Hindlimb muscle (tissue), 1 donor: ENCODE measurements around the gene GTF3C5. TPM values are rescaled to one million over a fixed set of nuclear protein-coding genes. Genes with fewer than 3 reads are reported as not detected.
"Not testable (repeated sequence)": the region's sequence is repeated elsewhere in the genome, so short reads cannot be mapped to it uniquely, and the experiment has no call there.

Experiments
- DNase-seq: peaks from one replicate; pipeline ENCODE4 v3.0.0-alpha.2; 2013
- polyA plus RNA-seq: library from polyadenylated mRNA; unstranded; fragments of 120-200 nt; gene quantifications from one replicate; pipeline ENCODE4 v1.2.1, GENCODE V29; 2013; ENCODE audit not compliant: insufficient read length

The GTF3C5 gene
- polyA plus RNA-seq, 1 donor, result 58.8 TPM

DNA sequence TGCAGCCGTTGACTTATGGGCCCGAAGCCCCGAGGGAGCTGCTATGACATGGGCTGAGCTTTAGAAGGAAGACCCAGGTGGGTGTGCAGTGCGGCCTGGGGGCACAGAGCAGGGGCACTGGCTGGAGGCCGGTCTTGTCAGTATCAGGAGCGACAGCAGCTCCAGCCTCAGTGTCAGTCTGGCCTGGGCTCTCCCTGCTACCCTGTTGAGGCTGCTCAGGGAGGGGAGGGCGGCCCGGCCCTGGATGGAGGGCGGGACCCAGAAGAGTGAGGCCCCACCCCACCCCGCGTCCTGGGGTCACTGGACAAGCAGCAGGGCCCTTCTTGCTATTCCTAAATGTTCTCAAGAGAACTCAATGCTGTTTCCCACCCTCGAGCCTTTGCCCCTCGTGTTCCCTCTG, 34.3 kb upstream of the GTF3C5 start:
- DNase-seq, result no peak

DNA sequence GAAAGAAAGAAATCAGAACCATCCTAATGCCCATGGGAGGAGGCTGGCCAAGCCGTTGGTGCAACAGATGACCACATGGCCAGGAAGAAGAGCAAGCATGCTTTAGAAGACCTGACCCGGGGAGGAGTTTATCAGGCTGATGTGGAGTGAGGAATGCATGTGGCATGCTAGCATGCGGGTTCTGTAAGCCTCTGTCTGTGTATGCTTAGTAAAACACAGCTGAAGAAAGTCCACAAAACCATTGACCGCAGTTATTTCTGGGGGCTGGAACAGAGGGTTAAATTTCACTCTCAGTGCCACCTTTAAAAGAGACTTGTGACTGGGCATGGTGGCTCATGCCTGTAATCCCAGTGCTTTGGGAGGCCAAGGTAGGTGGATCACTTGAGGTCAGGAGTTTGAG, 33.2 kb upstream of the GTF3C5 start:
- DNase-seq, result no peak

DNA sequence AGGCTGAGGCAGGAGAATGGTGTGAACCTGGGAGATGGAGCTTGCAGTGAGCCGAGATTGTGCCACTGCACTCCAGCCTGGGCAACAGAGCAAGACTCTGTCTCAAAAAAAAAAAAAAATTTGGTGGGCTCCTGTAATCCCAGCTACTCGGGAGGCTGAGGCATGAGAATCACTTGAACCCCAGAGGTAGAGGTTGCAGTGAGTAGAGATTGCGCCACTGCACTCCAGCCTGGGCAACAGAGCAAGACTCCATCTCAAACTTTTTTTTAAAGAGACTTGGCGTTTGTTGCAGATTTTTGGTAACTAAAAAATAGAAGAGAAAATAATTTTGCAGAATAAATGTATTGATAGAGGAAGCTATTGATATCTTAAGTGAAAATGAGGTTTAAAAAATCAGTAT, 32.6 kb upstream of the GTF3C5 start:
- not testable (repeated sequence) for DNase-seq

DNA sequence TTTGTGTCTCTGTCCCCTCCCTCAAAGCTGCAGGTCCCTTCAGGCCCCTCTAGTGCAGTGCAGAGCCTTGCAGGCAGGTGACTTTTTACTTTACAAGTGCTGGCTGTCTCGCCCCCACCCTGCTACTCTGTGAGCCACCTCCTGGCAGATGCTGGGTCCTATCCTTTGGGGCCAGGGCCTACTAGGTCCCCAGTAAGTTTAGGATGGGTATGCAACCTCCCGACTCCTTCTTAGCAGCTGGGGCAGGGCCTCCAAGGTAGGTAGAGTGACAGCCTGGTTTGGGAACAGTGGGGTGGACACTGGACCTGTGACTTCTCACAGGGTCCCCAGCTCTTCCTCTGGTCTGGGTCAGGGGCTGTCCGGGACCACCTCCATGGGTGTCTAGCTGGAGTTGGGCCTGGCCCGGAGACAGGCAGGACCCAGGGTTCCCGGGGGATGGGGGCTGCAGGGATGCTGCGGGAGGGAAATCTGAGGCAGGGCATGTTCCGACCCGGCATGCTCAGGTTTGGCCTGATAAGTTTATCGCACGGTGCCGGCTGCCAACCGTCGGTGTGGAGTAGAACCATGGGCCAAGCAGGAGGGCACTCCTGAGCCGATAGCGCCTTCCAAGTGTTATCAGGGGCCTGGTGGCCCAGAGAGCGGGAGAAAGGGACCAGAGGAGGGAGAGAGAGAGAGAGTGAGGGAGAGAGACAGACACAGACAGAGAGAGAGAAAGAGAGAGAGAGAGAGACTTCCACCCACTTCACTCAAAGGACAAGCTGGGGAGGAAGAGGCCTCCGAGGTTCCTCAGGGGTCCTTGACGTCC, 31.8 kb upstream of the GTF3C5 start:
- DNase-seq, result no peak

DNA sequence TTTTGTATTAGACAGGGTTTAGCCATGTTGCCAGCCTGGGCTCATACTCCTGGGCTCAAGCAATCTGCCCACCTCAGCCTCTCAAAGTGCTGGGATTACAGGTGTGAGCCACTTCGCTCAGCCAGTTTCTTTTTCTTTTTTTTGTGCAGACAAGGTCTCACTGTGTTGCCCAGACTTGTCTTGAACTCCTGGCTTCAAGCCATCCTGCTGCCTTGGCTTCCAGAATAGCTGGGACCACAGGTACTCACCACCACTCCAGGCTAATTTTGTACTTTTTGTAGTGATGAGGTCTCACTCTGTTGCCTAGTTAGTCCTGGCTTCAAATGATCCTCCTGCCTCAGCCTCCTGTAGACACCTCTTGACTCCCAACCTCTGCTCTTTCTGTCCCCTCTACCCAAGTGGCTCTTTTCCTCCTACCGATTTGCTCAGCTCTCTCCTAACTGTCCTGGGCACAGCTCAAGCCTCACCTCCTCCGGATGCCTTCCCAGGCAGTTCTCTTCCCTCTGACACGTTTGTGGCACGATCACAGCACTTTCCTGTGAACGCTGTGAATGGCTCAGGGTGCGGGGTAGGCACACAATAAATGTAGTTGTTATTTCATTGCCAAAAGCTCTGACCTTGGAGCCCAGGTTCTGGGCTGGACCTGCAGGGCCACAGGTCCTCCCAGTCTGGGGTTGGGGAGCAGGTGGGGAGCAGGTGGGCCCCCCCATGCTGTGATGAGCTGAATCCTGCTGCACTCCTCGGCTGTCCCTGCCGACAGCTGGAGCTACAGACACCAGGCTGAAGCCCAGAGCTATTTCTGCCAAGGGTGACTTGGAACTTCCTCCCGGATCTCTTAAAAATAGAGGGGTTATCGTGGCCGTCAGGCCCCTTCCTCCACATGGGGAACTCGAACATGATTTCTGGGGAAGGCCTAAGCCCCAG, 28.4 kb upstream of the GTF3C5 start:
- DNase-seq, result no peak

DNA sequence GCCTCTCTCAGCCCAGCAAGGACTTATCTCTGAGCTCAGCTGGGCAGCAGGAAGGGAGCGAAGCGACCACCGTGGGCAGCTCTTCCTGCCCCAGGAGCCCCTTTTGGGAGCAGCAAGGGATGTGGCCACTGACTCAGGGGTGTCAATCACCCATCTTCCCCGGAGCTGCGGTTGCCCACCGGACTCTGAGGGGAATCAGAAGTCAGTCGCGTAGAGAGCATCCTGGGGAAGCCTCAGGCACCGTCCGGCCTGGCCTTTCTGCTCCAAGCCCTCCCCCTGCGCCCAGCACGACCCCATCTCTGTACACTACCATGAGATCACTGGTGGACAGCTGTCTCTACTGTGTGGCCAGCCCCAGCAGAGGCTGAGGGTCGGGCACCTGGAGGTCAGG, 27.7 kb upstream of the GTF3C5 start:
- DNase-seq, result no peak

DNA sequence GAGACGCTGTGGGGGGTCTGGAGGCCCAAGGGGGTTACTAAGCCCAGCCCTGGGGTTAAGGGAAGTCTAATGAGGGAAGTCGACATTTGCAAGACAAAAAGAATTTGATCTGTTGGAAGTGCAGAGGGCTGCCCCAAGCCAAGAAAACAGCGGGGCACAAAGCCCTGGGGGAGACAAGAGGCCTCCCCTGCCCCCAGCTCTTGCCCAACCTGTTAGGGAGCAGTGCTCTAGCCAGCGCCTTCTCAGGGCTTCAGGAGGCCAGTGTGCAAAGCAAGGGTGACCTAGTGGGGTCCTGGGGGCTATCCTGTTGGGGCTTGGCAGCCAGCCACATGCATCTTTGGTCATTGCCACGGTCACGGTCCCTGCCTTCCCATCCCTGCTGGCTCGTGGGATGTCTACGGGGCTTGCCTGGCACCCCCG, 27.1 kb upstream of the GTF3C5 start:
- no peak for DNase-seq

DNA sequence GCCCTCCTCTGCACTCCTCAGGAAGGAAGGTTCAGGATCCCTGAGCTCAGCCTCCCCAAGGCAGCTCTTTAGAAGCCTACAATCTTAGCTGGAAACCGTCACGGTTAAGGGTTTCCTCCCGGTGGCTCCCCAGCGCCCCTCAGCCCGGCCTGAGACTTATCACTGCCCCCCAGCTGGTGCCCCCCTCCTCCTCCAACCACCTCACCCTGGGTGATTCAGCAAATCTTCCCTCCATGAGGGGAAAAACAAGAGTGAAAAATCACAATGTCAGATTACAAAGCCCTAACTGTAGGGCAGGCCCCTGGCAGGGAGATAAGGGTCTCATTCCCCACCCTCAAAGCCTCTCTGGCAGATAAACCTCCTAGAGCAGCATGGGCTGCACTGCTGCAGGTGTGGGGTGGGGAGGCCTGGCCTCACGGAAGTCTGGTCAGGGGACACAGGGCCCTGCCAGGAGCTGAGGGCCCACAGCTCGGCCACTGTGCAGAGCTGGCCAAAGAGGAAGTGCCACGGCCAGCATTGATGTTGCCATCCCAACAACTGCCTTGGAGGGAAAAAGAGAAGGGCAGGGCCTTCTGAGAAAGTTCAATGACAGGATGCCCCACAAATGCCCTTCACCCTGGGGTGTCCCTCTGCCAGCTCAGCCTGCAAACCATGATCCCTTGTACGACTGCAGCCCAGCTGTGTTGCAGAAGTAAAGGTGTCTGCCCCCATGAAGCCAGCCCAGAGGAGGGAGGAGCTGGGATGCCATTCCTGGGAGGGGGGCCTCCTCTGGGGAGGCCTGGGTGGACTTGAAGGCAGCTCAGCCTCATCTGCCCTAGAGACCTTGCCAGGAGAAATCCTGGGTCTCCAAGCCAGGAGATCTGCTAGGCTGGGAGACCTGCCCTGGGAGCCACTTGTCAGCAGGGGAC, 26.5 kb upstream of the GTF3C5 start:
- no peak for DNase-seq

DNA sequence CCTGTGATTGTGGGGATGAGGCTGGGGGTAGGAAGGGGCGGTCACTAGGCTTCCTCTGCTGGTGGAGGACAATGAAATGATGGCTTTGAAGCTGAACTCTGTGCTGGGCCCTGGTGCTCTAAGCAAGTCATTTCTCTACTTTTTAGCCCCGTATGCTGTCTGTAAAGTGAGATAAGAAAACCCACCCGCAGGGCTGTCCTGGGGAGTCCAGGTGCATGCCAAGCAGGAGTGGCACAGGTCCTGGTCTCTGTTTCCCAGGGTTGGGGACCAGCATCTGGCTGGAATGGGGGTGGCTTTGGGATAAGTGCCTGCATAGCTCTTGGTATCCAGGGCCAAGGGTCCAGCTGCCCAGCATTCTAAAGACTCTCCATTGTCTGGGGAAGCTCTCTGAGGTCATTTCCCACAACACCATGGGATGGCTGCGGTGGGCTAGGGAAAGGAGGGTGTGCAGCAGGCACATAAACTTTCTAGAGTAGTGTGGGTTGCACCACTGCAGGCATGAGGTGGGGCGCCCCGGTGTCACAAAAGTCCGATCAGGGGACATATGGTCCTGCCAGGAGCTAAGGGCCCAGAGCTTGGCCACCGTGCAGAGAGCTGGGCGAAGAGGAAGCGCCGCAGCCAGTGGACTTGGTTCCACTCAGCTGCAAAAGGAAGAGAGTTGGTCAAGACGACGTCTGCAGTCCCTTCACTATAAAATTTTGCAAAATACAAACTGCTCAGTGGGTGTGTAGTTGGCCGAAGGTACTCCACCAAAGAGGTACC, 25.6 kb upstream of the GTF3C5 start:
- no peak for DNase-seq

DNA sequence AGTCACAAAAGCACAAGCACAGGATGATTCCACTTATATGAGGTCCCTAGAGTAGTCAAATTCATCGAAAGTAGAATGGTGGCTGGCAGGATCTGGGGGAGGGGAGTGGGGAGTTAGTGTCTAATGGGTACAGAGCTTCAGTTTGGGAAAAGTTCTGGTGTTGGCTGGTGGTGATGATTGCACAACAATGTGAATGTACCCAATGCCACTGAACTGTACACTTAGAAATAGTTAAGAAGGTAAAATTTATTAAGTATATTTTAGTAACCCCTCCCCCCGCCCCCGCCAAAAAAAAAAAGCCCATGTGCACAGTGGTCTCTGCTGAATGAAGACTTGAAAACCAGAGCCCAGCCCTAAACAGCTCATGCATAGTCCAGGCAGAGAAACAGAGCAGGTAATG, 24.8 kb upstream of the GTF3C5 start:
- no peak for DNase-seq

DNA sequence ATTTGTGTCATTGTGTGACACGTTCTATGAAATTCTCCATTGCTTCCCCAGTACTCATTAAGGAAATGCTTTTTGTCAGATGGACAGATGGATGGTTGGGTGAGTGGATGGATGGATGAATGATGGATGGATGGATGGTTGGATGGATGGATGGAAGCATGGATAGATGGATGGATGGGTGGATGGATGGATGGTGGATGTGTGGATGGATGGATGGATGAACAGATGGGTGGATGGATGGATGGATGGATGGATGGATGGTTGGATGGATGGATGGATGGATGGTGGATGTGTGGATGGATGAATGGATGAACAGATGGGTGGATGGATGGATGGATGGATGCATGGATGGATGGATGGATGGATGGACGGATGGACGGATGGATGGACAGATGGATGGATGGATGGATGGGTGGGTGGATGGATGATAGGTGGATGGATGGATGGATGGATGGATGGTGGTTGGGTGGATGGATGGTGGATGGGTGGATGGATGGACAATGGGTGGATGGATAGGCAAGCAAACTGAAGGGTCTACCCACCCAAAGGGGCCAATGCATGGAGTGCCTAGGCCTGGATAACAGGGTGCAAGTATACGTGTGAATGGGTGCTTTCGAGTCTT, 24.0 kb upstream of the GTF3C5 start:
- no peak for DNase-seq

DNA sequence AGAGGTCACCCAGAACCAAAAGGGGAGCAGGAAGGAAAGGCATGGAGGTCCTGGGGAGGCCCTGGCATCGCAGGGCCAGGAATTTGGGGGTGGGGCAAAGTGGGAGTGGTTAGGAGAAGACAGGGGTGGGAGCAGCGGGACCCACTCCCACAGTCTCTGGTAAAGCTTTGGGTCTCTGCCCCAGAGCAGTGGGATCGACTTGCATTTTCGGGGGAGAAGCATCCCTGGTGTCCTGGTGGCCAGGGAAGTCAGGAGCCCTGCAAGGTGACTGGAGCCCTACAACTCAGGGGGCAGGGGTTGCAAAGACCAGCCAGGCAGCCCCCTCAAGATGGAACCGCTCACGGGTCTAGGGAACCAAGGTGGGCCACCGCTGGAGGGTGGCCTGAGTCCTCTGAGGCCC, 22.4 kb upstream of the GTF3C5 start:
- DNase-seq, result no peak

DNA sequence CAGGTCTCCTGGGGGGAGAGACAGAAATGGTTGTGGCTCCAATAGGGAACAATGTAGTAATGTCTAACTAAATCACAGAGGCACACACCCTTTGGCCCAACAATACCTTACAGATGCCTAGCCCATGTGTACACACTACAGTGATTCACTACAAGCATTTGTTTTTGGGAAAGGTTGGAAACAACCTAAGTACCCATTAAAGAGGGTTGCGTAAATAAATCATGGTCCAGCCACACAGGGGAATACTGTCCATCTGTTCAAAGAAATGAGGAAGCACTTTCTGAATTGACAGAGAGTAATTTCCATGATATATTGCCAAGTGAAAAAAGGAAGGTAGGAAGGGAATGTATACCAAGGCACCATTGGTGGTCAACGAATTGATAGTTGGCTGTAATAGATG, 22.0 kb upstream of the GTF3C5 start:
- no peak for DNase-seq

DNA sequence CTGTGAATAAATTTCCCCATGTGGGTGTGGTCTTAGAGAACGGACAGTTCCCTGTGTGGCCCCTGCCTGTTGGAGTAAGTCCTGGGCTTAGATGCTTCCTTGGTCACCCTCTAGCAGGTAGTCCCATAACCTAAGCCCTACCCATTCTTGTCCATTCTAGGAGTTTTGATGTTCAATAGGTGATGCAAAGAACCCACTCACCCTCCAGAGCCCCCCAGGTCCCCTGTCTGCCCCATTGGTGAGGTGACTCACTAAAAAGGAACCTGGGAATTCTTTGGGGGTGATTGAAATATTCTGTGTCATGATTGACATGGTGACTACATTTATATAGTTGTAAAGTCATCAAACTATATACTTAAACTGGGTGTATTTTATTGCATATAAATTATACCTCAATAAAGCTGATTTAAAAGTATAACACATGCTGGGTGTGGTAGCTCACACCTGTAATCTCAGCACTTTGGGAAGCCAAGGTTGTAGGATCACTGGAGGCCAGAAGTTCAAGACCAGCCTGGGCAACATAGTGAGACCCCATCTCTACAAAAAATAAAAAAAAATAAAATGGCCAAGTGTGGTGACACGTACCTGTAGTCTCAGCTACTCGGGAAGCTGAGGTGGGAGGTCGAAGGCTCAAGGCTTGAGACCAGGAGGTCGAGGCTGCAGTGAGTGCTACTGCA, 20.8 kb upstream of the GTF3C5 start:
- DNase-seq, result no peak

DNA sequence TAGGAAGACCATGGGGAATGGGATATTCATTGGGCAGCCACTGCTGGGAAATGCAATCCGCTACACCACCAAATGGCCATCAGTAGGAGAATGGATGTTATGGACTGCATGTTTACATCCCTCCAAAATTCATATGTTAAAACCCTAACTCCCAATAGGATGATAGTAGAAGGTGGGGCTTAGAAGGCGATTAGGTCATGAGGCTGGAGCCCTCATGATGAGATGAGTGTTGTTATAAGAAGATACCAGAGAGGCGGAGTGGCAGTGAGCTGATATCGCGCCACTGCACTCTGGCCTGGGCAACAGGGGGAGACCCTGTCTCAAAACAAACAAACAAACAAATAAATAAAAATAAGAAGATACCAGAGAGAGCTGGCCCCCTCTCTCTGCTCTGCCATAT, 16.1 kb upstream of the GTF3C5 start:
- no peak for DNase-seq

DNA sequence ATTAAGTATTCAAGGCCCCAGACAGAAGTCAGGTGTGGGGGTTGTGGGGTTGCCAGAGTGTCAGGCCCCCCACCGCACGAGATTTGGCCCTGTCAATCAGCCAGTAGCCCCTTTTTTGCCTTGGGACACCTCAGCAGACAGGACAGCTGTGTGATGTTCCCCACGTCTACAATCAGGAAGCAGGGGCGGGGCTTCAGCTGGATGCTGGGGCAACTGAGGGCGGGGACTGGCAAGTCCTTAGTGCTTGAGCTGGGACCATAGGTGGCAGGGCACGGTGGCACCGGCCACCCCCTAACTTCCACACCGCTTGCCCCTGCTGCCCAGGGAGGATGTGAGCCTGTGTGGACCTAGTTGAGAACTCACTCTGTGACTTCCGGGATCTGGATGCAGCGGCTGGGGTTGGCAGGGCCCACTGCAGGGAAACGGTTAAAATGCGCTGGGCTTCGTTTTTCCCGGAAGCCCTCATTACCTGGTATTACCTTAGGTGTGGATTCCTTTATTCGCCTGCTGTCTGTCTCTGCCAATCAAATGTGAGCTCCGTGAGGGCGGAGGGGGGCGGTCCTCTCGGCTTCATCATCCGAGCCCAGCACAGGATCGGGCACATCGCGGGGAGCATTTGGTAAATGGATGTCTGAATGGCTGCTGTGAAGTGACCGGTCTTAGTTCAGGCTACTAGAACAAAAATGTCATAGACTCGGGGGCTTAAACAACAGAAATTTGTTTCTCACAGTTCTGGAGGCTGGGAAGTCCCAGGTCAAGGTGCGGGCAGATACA, 7.5 kb upstream of the GTF3C5 start:
- DNase-seq, result no peak

DNA sequence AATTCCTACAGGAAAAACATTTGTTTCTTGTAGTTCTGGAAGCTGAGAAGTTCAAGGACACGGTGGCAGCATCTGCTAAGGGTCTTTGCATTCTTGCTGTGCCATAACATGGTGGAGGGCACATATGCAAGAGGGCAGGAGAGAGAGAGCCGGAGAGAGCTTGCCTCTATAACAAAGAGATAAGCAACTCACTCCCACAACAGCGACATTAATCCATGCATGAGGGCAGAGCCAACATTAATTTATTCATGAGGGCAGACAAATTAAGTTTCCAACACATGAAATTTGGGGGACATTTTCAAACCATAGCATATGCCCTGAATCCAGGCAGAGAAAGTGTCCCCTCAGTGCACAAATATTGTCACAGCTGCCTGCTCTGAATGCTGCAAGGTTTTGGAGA, 4.4 kb upstream of the GTF3C5 start:
- DNase-seq, result no peak

DNA sequence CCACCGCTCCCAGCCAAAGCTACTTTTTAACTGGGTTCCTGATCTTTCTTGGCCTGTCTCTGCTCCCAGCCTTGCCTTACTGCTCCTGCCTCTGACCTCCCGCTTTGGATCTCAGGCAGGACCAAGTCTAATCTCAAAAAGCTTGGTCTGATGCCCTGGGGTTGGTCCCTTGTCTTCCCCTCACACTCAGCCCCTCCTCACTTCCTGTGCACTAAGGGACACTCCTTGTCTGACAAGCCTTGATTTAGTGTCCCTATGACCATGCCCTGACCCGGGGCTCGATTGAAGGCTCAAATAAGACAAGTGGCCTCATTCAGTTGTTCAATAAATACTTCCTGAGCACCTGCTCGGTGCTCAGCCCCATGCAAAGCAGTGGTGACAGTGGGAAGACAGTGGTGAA, 3.7 kb upstream of the GTF3C5 start:
- DNase-seq, result no peak

DNA sequence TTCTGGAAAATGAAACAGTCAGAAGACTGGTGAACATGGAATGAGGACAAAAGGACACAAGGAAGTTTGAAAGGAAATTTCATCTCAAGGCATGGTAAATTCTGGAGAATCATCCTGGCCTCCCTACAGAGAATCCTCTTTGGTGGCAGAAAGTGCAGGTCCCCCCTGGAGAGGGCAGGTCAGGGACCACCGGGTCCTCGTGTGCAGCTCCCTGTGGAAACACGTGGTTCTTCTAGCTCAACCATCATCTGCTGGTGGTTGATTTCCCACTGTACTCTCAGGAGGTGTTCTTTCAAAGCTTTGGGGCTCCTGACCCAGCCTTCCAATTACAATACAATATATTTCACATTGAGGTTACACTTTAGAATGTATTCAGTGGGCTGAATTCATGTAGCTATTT, 2.6 kb upstream of the GTF3C5 start:
- DNase-seq, result no peak

DNA sequence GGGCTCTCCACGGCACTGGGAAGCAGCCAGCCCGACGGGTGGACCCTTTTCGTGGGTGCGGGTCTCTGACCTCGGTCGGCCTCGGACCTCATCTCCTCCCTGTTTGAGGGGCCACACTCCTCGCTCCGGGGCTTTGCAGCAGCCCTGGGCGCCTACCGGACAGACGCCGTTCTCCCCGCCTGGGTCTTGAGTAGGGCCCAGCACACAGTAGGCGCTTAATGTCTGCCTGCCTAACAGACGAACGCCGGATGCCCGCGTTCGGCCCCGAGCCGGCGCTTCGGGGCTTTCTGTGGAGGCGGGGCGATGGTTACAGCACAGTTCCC, 842 bp upstream of the GTF3C5 start:
- no peak for DNase-seq

DNA sequence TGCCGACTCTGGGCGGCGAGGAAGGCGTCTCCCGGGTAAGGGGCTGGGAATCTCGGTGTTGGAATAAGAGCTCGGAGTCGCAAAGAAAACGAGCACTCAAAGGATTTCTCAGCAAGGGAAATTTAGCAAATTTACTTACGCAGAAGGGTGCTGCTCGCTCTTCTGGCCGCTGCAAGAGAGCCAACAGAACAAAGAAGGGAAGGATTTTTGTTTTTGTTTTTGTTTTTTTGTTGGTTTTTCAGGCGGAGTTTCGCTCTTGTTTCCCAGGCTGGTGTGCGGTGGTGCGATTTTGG, 279 bp downstream of the GTF3C5 start:
- DNase-seq, result no peak
